HG03520 (cell line): ENCODE data around the gene XPC.

Experiments
- ATAC-seq: cut with Tn5 transposase; IDR thresholded peaks from one replicate; pipeline ENCODE4 v1.9.1; 2021; ENCODE audit warnings: mild to moderate bottlenecking, moderate library complexity; ENCODE audit not compliant: unreplicated experiment

Gene XPC

DNA sequence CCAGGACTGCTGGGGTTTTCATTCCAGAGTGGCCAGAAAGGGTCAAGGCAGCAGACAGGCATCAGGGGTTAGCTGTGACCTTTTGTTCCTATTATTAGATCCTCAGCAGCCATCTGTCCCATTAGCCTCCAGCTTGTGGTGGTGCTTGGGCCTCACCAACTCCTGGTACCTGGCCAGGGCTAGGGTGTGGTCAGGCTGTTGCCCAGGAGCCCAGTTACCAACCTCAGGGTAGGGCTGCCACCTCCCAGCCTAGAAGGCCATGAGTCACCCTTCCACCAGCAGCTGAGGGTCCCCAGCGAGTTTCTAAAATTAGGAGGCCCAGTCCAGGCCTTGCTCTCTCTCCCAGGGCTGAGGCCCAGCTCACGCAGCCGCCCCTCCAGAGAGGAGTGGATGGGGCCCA lies 41.4 kb downstream of the XPC start:
- no peak for ATAC-seq

DNA sequence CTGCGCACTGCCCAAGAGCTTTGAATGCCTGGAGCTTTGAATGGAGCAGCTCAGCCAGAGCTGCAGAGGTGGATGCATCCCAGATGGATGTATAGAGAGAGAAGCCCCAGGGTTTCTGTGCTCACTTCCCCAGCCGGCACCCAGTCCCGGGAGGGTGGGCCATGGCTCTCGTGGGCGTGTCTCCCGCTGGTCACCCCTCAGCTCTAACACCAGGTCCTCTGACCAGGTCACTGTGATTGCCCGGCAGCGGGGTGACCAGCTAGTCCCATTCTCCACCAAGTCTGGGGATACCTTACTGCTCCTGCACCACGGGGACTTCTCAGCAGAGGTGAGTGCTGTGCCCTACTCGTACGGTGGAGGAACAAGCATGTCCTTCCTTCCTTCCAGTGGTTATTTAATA lies 42.8 kb downstream of the XPC start:
- ATAC-seq: no peak

DNA sequence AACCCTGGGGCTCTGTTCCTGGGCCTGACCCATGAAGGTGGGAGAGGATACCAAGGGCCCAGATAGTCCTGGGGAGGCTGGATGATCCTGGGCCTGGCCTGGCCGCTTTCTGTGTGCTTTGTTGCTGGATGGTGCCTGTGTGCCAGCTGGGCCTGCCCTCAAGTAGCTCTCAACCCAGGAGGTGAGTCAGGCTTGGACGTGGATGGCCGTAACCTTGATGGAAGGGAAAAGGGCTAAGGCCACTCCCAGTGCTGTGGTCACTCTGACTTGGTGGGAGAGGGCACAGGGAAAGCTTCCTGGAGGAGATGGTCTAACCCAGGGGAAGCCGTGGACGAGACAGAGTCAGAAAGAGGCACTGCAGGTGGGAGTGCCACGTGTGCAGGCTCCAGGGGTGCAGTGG lies 44.1 kb downstream of the XPC start:
- no peak for ATAC-seq

DNA sequence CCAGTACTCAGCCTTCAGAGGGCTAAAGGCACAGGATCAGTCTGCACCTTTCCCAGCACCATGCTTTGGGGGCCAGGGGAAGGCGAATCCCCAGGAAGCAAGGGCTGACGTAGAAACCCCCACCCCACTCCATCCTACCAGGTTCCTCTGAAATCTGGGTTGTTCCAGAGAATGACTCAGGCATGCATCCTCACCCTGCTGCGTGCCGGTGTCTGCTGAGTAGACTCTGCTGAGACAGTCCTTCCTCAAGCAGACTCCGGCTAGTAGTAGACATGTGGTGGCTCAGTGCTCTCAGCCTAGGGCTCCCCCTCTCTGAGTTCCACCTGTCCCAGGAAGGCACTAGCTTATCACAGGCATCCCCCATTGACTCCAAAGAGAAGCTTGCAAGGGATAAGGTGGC lies 44.5 kb downstream of the XPC start:
- ATAC-seq: no peak

DNA sequence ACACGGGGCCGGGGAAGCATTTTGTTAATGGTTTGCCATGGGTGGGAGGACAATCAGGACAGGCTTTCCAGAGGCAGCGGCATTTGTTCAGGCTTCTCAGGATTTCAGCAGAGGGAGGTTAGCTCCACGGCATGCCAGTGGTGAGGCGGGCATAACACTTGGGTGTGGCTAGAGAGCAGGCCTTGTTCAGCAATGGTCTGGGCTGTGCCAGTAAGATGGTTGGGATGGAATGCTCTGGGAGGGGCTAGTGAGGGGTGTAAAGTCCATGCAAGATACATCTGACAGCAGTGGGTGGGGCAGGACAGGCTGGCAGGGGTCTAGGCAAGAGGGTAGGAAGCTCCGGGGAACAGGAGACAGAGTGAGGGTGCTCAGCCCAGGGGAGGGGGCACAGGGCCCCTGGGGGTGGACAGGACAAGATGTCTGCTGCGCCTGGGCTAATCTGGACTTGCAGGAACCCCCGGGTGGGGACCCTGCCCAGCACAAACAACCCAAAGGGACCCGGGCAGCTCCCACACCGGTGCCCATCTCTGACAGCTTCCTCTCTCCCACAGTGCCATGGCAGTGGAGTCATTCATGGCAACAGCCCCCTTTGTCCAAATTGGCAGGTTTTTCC lies 45.1 kb downstream of the XPC start:
- ATAC-seq: no peak

DNA sequence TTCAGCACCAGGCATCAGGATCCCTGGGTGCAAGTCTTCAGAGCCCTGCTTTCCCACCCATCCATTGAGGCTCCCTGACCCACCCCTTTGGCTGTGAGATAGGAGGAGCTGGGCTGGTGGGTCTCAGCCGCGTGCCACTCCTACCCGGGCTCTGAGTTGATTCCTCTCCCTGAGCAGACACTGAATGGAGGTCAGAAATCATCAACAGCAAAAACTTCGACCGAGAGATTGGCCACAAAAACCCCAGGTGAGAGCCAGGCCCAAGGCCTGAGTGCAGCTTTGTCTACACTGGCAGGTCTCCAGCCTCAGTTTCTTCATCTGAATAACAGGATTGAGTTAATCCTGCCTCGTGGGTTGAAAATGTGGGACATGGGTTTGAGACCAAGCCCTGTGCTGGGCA lies 45.7 kb downstream of the XPC start:
- ATAC-seq: no peak

DNA sequence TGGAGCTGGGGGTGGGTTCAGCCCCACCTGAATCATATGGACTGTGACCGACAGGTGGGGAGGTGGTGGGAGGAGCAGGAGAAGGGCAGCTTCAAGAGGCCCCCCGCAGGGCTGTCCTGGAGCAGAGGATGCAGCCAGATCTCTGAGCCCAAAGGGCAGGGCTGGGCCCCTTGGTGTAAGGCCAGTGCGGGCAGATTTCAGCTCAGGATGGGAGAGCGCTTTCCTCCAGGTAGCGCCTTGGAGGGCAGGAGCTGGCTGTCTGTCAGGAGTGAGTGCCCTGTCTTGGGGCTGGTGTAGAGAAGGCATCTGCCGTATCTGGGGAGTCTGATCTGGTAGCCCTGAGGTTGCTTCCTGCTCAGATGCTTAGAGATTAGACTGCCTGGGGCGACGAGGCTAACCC lies 46.3 kb downstream of the XPC start:
- no peak for ATAC-seq

DNA sequence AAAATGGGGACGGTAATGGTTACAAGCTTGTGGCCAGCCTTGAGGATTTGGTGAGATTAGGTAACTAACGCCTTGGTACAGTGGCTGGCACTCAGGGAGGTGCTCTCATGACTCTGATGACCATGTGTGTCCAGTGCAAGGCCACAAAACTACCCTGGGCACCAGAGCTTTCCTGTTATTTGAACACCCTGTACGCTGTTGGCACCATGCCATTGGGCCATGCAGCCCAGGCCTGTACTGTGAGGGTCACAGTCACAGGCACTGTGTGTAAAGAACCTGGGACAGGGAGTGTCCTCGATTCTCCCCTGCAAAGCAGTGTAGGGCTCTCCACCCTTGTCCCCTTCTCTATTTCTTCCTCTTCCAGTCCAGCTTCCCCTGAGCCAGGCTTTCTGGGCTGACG lies 47.3 kb downstream of the XPC start:
- ATAC-seq: no peak

DNA sequence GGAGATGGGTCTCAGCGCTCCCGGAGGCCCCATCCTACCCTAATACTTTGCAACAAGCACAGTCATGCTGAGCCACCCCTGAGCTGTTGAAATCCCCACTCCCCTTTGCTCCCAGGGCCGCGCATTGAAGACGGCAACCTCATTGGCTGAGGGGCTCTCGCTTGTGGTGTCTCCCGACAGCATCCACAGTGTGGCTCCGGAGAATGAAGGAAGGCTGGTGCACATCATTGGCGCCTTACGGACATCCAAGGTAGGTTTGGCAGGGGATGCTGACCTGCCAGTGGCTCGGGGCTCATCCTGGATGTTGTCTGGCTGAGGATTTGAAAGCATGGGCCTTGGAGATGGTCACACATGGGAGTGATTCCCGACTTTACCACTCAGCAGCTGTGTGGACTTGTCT lies 47.7 kb downstream of the XPC start:
- ATAC-seq: no peak

DNA sequence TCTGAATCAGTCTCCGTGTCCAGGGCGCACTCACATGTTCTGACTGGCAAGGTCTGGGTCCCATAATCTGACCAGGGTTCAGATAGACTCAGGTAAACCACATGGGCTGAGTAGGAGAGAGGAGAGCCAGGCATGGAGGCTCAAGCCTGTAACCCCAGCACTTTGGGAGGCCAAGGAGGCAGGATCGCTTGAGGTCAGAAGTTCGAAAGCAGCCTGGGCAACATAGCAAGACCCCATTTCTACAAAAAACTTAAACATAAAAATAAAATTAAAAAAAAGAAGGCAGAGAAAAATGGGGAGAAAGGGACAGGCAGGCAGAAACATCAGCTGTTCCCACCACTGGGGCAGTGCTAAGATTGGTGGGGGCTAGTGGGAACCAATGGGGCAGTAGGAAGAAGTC lies 48.2 kb downstream of the XPC start:
- ATAC-seq: no peak

DNA sequence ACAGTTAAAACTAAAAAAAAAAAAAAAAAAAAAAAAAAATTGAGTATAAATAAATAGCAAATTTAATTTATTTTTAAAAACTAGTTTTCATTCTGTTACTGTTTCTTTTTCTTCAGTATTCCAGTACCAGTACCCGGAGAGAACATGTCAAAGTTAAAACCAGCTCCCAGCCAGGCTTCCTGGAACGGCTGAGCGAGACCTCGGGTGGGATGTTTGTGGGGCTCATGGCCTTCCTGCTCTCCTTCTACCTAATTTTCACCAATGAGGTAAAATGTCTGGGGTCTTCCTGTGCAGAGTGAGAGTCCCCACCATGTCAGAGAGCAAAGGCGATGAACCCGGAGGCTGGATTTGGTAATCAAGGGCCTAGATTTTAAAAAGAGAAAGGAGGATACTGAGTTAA lies 49.1 kb downstream of the XPC start:
- no peak for ATAC-seq

DNA sequence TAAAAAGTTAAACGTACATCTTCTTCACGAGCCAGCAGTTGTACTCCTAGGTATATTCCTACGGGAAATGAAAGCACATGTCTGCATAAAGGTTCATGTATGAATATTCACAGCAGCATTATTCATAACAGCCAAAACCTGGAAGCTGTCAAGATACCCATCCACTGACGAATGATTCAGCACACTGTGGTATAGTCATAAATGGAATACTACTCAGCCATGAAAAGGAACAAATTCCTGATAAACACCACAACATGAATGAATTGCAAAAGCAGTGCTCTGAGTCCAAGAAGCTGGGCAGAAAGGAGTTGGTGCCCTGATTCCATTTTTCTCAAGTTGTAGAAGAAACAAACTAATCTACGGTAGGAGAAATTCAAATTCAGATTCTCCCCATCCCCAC lies 49.7 kb downstream of the XPC start:
- no peak for ATAC-seq

DNA sequence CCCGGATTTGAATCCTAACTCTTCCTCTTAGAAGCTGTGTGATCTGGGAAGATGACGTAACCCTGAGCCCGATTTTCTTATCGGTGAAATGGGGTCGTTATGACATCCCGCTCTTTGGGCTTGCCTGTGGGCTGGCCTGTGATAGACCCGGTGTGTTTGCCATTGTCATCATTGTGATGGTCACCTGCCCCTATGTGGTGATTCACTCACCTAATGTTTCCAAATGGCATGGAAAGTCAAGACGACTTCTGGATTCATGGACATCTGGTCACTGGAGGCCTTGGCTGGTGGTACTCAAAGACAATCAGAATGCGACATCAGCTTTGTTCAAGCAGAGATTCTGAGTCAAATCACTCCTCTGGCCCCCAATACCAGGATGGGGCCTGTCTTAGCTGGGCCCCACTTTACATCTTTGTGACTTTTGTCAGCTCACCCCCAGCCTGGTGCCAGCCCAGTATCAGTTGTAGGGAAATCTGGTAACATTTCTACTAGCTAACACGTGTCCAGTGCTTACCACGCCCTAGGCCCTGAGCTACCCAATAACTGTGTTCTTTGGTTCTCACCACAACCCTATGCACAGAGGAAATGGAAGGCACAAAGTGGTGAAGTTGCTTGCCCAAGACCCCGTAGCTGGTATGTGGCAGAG lies 50.8 kb downstream of the XPC start:
- ATAC-seq: no peak

DNA sequence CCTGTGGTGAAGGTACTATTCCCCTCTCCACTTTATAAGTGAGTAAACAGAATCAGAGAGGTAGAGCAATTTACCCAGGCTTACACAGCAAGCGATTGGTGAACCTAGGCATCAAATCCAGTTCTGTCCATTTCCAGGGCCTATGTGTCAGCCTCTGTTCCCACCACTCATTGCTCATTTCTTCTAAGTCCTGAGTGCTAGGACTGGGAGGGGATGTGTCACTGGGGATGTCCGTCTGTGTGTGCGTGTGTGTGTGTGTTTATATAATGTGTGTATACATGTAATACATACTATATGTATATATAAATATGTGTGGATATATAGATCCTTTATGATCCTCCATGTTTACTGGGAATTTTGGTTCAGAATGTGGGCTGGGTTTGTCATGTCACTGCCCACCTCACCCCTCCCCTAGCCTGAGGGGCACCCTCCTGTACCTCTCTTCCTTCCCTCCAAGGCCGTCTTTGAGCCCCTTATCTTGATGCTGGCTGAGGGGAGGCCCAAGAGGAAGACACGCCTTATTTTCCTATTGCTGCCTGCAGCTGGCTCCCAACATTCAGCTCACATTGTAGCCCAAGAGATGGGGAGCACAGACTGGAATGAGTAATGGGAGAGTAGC lies 51.4 kb downstream of the XPC start:
- no peak for ATAC-seq

DNA sequence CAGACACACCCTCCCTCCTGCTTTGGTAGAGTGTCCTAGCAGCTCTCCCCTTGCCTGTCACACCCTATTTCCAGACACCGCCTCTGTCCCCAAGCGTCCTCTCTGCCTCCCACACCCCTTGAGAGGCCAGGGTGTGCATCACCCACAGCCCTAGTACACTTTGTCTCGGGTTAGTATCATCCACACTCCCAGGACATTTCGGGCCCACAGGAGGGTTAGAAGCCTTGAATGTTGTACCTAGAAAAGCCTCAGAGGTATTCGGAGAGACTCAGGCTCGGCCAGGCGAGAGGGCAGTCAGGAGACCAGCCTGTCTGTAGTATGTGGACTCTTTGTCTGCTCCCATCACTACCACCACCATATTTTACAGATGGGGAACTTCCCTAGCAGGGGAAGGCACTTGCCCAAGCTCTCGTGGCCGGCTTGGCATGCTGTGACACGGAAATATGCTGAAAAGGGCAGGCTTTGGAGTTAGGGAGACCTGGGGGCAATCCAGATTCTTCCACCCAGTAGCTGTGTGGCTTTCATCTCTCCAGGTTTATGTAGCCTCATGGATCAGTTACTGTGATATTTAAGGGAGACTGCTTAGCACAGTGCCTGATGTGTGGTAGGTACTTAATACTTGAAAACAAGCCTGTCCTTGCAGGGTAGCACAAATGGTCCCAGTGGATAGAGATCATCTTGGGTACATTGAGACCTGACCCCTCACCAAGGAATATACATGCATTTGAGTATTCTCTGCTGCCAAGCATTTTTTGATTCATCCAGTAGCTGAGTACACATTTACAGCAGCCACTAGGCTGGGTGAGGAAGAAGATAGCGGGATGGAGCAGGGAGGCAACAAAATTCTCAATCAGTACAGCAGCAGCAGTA lies 52.1 kb downstream of the XPC start:
- no peak for ATAC-seq

DNA sequence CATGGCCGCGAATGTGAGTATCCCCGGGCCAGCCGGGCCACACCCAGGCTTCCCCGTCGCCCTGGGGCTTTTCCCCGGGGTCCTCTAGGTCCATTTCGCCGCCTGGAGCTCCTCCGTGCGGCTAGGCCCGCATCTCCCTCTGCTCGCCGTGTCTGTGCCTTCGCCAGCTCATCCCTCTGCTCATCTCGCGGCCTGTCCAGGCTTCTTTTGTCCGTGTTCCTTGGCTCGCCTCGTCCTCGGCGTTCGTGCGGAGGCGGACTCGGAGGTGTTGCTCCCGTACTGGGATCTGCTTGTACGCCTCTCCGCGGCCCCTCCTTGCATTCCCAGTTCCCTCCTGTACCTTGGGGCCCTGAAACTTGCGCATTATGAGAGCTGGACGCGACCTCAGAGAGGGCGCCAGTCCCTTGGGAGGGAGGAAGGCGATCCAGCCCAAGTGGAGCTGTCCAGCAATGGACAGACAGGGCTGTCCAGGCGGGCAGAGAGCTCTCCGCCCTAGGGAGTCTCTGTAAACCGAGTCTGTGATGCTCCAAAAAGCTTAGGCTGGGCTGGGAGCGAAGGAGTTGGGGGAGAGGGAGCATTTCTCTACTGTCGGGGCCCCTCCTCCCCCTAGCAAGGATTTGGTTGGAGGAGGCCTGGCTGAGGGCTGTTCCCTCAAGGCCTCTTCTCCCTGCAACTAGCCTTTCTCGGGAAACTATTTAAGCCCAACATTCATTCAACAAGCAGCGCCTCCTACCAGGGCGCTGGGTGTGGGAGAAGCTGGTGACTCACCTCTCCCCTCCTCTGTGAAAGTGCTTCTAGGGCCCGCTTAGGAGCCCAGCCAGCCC lies 53.0 kb downstream of the XPC start:
- ATAC-seq: peak; percentile 14

DNA sequence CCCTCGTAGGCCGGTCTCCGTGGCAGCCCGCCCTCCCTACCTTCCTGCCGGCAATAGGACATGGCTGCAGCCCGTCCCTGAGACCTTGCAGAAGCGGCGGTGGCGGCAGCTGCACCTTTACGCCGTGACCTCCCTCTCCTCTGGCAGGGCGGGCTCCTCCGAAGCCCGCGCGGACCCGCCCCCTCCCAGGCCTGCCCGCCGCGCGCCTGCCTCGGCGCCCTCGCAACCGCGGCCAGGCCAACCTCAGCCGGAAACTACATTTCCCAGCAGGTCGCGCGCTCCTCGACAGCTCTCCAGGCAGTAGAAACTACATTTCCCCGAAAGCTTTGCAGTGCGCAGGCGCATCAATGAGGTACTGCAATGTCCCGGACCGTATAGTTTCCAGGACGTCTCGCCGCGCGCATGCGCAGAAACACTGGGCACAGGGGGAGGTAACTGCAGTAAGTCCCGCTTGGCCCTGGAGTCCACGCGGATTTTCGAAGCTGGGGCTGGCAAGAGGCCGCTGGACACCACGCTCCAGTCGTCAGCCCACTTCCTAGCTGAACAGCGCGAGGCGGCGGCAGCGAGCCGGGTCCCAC lies 53.7 kb downstream of the XPC start, which contains the start of the genes CHCHD4 and TMEM43:
Gene CHCHD4 (minus strand): TSS at position 256 of the 578 bp plus-strand sequence. CDS start 194 bp downstream, at position 62.
Gene TMEM43 (plus strand): TSS at position 438 of the 578 bp plus-strand sequence. CDS start 142 bp downstream, outside the sequence.
- peak; percentile 79 for ATAC-seq

DNA sequence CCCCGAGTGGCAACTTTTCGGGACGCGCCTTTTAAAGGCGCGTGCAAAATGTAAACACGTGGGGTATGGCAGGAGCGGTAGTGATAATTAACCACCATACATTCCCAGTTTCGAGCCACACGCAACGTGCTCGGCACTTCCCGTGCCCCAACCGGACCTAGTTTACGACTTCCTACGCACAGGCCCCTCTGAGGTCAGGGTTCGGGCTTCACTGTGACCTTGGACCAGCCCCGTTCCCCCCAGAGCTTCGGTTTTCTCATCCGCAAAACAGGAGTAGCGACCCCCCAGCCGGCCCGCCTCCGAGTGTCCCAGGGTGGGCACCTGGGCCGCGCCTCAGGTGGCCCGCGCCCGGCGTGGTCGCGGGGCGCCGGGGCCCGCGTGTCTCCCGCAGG lies 54.2 kb downstream of the XPC start:
- ATAC-seq: peak; percentile 21

DNA sequence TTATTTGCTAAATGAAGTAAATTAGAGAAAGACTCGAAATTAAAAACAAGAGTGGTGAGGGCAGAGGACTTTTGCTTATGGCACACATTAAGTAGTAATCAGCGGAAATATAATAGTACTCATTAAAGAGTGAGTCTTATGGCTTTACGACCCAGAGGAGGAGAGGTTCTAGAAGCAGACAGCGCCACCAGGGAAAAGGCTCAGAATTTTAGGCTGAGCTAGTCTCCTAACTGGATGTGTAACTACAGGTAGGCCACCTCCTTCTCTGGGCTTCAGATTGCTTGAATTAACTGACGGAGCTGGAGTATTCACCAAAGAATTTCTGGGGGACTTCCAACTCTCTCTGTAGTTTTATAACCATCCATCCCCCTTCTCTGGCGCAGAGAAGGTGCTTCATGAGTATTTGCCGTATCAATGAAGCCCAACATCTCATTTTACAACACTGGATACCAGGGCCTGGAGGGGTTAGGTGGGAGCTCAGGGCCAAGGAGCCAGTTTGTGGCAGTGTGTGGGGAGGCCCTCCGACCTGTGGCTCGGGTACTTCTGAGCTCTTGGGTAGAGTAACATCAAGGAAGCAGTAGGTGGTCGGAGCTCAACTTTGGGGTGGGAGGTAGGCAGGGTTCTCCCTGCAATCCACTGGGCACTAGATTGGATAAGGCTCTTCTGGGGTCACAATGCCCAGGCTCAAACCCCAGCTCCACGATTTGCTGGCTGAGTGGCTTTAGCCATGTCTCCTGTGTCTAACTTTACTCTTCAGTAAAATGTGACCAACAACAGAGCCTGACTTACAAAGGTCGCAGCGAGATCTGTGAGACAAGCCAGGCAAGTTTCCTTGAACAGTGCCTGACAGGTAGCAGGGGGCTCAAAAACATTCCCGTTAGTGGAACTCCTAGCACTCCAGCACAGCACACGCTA lies 54.8 kb downstream of the XPC start:
- no peak for ATAC-seq
